HG02938 (cell line): ENCODE results near the gene ERGIC1.

Source experiments
- ATAC-seq: cut with Tn5 transposase; IDR thresholded peaks from one replicate; pipeline ENCODE4 v1.9.1; 2021; ENCODE audit warnings: mild to moderate bottlenecking, moderate library complexity; ENCODE audit not compliant: unreplicated experiment

Gene ERGIC1

DNA sequence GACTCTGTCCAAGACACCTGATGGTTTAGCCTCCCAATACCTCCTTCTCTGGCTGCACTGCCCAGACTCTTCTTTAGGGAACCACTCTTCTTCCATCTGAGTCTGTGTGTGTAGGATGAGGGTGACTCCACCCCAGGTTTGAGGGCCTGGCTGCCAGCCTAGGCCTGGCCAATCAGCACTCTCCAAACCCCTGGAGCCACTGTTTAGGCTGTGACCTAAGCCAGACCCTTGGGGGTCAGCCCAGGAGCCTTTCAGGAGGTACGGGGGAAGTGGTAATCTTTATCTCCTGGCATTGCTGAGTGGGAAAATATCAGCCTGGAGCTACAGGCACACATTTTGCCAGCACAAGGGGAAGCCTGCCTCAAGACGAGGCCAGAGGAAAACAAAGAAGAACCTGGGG lies 6.2 kb upstream of the ERGIC1 start:
- ATAC-seq = no peak

DNA sequence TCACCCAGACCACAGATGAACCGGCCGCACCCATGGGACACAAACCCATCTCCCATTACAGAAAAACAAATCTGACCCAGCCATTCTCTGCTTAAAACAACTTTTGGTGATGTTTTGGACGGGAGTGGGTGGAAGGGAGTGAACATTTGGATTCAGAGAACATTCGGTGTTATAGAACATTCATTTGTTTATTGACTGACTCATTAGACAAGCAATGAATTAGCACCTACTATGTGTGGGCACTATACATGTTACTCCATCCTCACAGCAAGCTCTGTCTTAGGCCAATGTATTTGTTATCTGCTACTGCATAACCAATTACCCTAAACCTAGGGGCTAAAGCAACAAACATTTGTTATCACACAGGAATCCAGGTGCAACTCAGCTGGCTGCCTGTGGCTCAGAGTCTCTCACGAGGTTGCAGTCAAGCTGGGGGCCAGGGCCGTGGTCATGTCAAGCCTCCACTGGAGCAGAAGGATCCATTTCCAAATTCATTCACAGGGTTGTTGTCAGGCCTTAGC lies 5.1 kb upstream of the ERGIC1 start:
- ATAC-seq = no peak

DNA sequence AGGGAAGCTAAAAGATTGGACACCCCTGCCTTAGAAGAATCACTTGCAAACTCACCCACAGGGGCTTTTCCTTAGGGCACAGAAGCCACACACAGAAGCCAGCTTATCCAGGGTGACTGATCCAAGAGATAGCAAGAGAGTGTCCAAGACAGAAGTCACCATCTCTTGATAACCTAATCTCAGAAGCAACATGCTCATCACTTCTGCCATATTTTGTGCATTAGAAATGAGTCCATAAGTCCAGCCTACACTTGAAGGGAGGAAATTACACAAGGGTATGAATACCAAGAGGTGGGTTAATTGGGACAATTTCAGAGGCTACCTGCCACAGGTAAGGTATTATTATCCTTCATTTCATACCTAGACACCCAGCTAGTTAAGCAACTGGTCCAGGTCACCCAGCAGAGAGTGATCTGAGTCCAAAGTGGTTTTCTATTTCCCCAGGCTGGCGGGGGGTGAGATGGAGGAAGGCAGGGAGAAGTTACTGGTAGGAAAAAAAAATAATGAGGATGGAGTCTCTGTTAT lies 3.7 kb upstream of the ERGIC1 start:
- no peak for ATAC-seq

DNA sequence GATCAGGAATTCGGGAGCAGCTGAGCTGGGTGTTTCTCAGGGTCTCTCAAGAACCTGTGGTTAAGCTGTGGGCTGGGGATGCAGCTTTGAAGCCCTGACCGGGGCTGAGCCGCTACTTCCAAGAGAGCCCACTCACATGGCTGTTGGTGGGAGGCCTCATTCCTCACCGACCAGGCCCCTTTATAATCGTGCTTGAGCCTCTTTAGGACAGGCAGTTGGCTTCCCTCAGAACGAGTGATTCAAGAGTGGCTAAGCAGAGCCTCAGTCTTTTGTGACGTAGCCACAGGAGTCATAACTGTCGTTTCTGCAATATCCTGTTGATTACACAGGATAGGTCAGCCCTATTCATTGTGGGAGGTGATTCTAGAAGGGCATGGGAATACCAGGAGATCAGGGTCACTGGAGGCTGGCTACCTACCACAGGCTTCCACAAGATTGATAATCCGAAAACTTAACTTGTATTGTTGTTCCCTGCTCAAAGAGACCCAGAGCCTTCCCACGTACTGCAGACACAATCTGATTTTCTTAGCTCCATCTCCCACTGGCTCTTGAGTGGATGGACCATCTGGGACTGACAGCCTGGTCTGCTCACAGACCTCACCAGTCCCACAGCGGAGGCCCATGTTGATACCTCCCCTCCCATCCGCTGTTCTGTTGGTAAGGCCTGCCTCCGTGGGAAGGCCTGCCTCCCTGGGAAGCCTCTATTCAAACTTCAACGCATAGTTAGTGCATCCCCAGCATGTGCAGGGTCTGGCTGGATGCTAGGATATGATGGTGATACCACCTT lies 3.0 kb upstream of the ERGIC1 start:
- ATAC-seq = no peak

DNA sequence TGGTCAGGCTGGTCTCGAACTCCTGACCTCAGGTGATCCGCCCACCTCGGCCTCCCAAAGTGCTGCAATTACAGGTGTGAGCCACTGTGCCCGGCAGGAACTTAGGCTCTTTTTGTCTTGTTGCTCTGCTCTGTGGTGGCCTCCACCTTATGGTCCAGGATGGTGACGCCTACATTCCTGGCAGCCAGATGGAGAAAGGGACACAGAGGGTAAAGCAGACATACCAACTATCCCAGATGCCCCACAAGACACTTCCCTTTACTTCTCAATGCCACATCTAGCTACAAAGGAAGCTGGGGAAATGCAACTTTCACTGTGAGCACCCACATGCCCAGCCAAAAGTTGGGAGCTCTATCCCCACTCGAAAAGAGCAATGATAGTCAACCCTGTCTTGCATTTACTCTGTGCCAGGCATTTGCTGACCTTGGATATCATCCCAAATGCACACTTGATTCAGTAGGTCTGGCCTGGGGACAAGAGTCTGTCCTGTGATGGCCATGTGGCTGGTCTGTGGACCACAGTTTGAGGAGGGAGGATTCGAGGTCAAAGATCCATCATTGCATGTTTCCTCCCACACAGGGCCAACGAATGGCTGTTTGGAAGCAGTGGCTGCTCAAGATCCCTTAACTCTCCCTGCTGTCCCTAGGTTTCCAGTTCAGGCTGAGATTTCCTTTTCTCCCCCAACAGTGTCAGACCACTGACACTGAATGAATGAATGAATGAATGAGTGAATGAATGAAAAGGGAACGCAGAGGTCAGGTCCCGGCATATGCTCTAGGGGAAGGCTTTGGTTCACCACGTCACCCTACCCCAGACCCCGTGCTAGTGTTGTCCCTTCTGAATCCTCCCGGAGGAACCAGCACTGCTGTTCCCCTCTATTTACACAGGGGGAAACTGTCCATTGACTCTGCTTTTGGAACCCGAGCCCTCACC lies 1.4 kb upstream of the ERGIC1 start:
- ATAC-seq = no peak

DNA sequence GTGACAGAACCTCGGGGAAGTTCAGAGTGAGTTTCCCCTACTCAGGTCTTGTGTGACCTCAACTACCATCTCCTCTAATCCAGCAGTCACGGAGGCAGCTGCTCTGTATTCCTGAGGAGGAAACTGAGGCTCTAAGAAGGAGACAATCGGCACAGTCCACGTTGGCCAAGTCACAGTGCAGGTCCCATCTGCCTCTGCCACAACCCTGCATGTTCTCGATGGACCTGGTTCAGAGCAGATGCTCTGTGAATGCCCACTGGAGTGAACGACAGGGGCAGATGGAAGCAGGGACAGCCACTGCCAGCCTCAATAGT lies 722 bp upstream of the ERGIC1 start:
- ATAC-seq = no peak

DNA sequence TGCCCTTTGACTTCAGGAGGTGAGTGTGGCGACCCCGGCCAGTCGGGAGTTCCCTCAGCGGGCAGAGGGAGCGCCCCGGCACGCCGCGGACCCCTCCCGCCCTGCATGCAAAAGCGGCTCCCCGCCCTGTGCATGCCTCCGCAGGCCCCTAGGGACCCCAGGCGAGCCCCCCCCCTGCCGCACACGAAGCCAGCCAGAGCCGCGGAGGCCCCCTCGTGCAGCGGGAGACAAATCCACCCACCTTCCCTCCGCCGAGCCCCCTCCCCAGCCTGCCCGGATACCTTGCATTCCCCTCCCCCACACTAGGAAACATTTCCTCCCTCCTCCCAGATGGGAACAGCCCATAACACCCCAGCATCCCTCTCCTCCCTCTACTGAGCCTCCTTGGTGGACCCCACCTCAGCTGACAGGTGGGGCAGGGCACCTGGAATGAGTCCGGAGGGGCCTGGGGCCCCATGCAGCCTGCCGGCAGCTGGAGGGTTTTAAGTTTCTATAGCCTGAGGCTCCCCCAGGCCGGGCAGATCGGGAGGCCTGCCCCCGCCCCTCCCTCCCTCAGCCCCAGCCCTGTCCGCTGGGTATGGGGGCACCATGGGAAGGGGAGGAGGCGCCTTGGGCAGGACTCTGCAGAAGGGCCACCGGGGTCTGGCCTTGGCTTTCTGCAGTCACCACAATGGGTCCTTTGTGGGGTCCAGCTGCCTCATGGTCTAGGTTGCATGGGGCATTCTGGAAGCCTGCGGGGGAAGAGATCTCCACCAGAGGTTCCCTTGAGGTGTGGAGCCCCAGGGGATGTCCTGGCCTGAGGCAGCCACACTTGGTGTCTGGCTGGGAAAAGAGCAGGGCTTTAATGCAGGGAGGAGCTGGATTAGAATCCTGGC lies 601 bp downstream of the ERGIC1 start:
- peak; percentile 21 for ATAC-seq

DNA sequence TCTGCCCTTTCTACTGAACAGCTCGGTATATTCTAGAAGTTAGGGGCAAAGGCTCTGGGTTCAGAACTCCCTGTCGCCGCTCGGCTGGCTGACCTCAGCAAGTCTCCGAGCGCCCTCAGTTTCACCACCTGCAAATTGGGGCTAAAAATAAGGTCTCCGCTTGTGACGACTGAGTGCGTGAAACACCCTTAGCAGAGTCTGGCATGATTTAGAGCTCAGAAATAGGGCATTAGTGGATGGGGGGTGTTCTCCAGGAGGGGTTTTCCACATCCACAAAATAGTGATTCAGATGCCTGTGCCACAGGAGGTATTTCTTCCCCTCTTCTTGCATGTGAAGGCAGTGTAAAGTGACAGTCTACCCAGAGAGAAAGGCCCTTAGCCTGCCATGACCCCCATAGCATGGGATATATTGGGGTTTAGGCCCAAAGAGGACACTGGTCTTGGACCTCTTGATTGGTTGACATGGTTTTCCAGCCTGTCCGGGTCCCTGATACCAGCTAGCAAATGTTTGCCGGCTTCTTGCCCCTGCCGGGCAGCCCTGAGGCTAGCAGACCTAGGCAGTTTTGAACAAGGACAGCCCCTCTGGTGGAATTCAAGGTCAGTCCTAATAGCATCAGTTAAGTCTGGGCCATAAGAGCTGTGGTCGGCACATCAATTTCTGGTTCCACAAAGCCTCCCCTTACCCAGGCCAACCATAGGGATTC lies 1.4 kb downstream of the ERGIC1 start:
- no peak for ATAC-seq

DNA sequence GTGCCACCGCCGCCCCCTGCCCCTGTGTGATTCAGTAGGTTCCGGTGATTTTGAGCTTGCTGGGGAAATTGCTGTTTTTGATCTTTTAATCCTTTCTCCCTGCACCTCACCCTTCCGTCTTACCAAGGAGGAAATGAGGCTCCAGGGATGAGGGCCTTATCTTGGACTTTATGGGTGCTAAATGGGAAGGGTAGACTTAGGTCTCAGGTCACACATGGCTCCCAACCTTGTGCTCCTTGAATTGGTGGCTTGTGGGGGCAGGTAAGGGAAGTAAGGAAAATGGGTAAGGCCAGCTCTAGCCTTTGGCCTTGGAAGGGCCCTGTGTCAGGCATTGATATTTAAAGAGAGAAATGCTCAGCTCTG lies 1.9 kb downstream of the ERGIC1 start:
- ATAC-seq = no peak

DNA sequence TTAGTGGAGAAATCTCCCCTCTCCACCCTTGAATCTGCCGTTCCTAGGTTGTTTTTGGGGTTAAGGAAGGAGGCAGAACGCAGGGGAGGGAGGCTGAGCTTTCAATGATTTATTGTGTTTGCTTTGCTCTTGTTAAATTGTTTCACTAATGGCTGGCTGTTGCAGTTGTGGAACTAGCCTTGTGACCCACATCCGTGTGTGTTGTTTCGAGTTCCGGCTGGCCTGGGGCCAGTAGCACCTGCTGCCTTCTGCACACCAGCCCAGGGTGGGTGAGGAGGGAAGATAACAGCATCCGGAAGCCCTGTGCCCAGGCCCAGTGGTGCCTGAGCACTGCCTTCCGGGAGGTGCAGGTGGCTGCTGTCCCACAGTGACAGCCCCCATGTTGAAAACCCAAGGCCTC lies 3.6 kb downstream of the ERGIC1 start:
- peak; percentile 68 for ATAC-seq

DNA sequence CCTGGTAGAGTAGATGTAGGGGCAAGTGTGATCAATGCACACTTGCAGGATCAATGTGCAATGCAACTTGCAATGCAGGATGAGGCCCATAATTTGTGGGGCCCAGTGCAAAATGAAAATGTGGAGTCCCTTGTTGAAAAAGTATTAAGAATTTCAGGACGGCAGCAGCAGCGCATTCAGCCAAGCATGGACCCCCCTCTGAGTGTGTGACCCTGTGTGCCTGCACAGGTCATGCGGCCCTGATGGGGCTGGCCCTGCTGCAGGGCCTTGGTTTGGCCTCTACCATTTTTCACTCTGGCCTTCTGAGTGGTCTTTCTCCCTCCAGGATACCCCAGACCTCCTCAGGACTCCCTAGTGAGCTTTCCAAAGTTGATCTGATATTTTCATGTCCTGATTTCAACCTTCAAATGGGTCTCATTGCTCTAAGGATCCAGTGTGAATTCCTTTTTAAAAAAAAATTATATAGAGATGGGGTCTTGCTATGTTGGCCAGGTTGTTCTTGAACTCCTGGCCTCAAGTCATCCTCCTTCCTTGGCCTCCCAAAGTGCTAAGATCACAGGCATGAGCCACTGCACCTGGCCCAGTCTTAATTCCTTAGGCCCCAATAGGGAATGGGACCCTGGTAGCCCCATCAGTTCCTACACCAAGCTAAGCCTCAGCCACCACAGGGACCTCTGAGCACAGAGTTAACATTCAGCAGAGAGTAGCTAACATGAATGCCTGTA lies 4.3 kb downstream of the ERGIC1 start:
- no peak for ATAC-seq

DNA sequence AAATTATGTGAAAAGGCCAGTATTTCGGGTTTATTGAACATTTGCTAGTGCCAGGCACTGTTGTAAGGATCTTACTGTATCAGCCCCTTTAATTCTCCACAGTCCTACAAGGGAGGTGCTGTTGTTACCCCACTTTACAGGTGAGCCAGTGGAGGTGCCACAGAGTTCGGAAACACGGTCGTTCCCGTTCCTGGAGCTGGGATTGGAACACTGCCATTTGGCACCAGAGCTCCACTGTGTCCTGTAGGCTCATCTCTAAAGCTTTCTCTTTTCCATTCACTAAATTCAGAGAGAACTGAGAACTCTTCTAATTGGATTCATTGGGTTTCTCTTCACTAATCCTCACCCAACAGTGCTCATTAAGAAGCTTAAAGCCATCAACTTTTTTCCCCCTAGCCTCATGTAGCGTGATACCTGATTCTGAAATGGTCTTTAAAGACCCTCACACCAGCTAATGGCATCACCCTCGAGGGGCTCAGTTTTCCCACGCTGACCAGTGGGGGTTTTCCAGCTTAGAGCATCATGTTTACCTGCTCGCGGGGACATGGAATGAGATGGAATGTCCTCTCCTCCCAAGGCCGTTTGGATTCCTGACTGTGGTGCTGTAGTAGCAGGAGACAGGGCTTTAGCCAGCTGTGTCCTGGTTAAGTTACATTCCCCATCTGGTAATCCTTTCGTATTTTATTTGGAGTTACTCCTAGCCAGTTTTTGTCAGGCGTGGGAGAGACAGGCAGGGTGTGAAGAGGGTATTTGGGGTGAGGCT lies 5.8 kb downstream of the ERGIC1 start:
- no peak for ATAC-seq

DNA sequence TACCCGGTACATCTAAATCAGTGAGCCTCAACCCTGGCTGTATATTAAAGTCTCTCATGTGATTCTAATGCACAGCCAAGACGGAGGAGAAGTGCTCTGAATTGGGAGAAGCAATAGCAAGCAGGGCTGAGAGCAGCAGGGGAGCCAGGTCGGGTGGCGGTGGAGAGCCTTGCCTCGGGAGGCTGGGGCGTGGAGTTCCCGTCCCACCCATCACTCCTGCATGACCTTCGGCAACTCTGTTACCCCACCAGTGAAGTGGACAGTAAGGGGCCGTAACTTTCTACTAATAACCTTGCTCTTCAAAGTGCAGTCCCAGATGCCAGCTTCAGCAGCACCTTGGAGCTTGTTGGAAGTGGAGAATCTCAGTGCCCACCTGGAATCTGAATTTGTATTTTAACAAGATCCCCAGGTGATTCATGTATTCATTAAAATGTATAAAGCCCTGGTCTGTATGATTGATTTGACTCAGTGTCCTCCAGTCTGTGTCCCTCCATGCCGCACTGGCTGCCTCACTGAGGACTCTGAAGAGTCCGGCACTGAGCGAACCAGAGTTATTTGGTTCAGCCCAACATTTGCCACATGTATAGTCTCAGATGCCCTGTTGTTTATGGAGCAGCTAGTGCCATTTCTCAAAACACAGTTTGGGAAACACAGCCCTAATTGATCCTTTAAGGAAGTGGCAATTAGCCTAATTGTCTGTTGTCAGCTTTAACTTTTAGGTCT lies 6.5 kb downstream of the ERGIC1 start:
- no peak for ATAC-seq

DNA sequence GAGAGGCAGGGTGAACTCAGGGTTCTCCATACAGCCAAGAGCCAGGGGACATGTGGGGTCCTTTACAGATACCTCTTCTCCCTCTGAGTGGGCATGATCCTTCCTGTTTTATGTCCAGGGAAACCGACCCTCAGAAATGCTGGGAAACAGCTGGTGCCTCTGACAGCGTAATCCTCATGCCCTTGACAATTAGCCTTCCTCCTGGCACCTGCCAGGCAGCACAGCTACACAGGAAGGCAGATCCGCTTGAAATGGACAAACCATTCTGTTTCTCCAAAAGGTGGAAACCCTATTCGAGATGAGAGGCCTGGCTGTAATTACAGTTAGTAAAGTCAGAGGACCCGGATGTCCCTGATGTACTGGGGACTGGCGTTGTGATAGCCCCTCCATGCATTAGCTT lies 7.2 kb downstream of the ERGIC1 start:
- no peak for ATAC-seq

DNA sequence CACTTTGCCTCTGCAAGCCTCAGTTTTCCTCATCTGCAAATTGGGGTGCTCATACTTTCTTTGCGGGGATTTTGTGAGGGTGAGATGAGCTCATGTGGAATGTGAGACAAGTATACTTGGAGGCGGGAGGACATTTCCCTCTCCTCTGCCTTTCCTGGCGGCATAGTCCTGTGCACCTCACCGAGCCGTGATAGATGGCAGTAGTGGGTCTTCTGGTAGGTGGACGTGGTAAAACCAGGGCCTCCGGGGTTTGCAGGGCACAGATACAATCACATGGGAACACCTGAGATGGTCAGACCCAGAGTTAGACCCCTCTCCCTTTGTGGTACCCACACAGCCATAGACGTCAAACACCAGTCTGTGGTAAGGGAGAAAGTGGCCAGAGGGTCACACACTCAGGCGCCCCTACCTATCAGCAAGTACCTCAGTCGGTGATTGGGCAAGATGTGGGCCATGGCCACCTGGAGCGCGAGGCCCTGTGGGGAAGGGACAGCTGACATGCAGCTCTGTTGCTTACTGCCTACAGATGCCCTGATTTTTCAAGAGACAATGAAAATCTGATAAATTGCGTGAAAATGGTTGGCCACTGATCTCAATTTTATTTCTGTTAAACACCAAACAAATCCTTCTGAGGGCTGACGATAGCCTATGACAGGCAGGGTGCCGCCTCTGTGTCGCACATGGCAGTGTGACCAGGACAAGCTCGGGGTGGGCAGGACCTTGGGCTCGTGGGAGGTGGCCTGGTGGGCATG lies 9.9 kb downstream of the ERGIC1 start:
- ATAC-seq = no peak

DNA sequence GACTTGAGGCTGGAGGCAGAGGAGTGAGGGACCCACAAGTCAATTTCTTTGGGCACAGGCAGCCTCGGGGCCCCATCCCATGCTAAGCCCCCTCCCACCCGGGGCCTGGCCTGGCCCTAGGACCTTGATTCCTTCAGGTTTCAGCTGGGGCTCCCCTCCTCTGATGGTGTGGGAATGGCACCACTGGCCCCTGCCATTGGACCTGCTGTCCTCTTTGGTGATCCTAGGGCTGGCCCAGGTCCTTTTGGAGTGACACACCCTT lies 10.5 kb downstream of the ERGIC1 start:
- ATAC-seq = no peak

DNA sequence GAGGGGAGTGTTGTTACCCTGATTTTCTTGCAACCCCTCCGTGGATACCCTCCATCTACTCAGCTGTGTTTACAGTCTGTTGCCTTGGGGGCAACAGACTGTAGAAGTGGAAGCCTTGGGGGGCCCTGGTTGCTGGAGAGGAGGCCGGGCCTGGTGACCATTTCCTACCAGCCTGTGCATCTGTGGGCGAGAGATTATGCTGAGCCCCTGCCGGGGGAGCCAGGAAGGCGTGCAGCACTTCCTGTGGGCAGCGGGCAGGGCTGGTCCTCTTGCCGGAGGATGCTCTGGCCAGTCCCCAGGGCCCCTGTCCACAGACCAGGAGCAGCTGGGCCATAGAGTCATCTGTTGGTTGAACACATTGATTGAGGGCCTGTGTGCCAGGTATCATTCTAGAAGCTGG lies 11.1 kb downstream of the ERGIC1 start:
- ATAC-seq = no peak

DNA sequence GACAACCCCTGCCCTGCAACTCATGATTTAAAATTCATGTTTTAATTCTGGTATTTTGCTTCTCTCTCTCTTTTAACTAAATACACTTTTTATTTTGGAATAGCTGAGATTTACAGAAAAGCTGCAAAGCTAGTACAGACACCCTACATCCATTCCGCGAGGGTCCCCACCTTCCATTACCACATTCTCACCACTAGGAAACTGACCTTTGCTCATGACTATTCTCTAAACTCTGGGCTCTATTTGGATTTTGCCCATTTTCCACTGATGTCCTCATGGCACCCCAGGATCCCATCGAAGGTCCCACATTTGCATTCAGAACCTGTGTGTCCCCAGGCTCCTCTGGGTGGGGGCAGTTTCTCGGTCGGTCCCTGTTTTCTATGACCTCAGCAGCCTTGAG lies 11.5 kb downstream of the ERGIC1 start:
- ATAC-seq = no peak
